GM12865 (cell line): Measurements from ENCODE around the gene YIF1B.

Source experiments
- DNase-seq: peaks from one replicate; pipeline ENCODE4 v3.0.0; 2010; ENCODE audit warnings: low read depth
- H3K4me3 ChIP-seq: 2 replicates; pipeline ENCODE4 v1.5.1; 2011; ENCODE audit warnings: mild to moderate bottlenecking, low read depth, low read length, control low read depth
- TF ChIP-seq, protein P1 (sequence below): IDR thresholded peaks from 2 replicates; pipeline ENCODE4 v1.5.1; 2011; ENCODE audit warnings: low read length, control low read depth, low read depth, inconsistent platforms; ENCODE audit not compliant: insufficient read depth; ENCODE audit errors: missing control alignments

The YIF1B gene

GRCh38 chr19:38309615-38310278 is 6.0 kb downstream of the YIF1B start:
- no peak overlapping the region for H3K4me3 ChIP-seq
- no peak for DNase-seq
- TF ChIP-seq, protein P1, sequence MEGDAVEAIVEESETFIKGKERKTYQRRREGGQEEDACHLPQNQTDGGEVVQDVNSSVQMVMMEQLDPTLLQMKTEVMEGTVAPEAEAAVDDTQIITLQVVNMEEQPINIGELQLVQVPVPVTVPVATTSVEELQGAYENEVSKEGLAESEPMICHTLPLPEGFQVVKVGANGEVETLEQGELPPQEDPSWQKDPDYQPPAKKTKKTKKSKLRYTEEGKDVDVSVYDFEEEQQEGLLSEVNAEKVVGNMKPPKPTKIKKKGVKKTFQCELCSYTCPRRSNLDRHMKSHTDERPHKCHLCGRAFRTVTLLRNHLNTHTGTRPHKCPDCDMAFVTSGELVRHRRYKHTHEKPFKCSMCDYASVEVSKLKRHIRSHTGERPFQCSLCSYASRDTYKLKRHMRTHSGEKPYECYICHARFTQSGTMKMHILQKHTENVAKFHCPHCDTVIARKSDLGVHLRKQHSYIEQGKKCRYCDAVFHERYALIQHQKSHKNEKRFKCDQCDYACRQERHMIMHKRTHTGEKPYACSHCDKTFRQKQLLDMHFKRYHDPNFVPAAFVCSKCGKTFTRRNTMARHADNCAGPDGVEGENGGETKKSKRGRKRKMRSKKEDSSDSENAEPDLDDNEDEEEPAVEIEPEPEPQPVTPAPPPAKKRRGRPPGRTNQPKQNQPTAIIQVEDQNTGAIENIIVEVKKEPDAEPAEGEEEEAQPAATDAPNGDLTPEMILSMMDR, result no peak

- H3K4me3 ChIP-seq, result no peak overlapping the region
- TF ChIP-seq, protein P1, result no peak
- DNase-seq, result no peak
Measured at GRCh38 chr19:38308926-38309614, 6.7 kb downstream of the YIF1B start.

DNA sequence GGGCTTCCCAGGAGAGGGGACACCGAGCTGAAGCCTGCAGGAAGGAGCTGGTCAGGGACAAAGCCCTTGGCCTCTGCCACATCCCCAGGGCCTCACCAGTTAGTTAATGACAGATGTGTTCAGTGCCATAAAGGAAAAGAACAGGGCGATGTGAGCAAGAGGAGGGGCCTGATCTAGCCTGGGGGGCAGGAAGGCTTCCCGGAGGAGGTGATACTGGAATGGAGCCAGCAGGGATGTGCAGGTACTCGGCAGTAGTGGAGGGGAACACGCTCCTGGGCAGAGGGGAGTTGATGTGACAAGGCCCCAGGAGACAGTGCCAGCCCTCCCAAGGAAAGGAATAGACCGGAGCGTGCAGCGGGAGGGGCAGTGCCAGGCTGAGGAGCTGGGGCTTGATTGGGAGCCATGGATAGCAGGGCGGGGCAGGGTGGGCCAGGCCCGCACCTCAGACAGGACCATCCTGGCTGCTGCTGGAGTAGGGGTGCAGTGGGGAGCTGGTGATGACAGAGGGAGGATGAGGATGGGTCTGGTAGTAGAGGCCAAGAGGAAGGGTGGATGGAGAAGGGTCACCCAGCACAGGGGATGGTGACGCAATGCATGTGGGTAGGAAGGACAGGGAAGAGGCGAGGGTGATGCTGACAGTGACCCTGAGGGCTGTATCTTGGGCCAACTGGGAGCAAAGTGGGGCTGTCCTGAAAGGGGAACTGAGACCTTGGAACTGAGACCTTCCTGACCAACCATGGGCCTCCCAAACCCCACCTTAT is 7.6 kb downstream of the YIF1B start:
- TF ChIP-seq, protein P1, result no peak
- no peak for DNase-seq
- H3K4me3 ChIP-seq, result no peak overlapping the region

- TF ChIP-seq, protein P1, result no peak
- no peak overlapping the region for H3K4me3 ChIP-seq
- no peak for DNase-seq
Measured at GRCh38 chr19:38307597-38307996, 8.2 kb downstream of the YIF1B start.

- TF ChIP-seq, protein P1, result no peak
- DNase-seq, result no peak
- no peak overlapping the region for H3K4me3 ChIP-seq
Measured at GRCh38 chr19:38307076-38307475, 8.7 kb downstream of the YIF1B start.

- DNase-seq, result no peak
- TF ChIP-seq, protein P1, result no peak
- no peak overlapping the region for H3K4me3 ChIP-seq
Measured at GRCh38 chr19:38306236-38306635, 9.5 kb downstream of the YIF1B start.
